ENCODE data around the gene BST2. TPM values are rescaled to one million over a fixed set of nuclear protein-coding genes. Genes with fewer than 3 reads are reported as not detected.

Gene BST2
- total RNA-seq, 4 donors from 2014 or later, result 84.6 to 267 (median 195) TPM

GRCh38 chr19:17448131-17448967 is 42.9 kb upstream of the BST2 start, which contains the start of gene TMEM221:
Gene TMEM221 (minus strand): TSS chr19:17448668. CDS start chr19:17448462, 206 bp downstream.
- Histone ChIP-seq H3K27ac (peak within 1 kb of the TSS; percentile 20 to 25), H3K4me3 (peak within 1 kb of the TSS; percentile 34 to 59), H3K4me1 (peaks cover 0 to 7% of the 10 kb centered on the region in 2 donors), H3K9me3 (no peaks in the 10 kb centered on the region), H3K27me3 (peaks cover 0 to under 1% of the 10 kb centered on the region in 2 donors), H3K36me3 (no peaks in the 10 kb centered on the region)
- intact Hi-C loops (cut with DNase I; ENCODE audit: low total_unique reads), result no loop called here
- TF ChIP-seq POLR2A (IDR thresholded peaks at IDR 0.05), result no peak
- TF ChIP-seq, protein P1, sequence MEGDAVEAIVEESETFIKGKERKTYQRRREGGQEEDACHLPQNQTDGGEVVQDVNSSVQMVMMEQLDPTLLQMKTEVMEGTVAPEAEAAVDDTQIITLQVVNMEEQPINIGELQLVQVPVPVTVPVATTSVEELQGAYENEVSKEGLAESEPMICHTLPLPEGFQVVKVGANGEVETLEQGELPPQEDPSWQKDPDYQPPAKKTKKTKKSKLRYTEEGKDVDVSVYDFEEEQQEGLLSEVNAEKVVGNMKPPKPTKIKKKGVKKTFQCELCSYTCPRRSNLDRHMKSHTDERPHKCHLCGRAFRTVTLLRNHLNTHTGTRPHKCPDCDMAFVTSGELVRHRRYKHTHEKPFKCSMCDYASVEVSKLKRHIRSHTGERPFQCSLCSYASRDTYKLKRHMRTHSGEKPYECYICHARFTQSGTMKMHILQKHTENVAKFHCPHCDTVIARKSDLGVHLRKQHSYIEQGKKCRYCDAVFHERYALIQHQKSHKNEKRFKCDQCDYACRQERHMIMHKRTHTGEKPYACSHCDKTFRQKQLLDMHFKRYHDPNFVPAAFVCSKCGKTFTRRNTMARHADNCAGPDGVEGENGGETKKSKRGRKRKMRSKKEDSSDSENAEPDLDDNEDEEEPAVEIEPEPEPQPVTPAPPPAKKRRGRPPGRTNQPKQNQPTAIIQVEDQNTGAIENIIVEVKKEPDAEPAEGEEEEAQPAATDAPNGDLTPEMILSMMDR (IDR thresholded peaks at IDR 0.05), result peak; percentile 23 to 70 (median 38)
- DNase-seq, result peak; percentile 49 to 76

DNA sequence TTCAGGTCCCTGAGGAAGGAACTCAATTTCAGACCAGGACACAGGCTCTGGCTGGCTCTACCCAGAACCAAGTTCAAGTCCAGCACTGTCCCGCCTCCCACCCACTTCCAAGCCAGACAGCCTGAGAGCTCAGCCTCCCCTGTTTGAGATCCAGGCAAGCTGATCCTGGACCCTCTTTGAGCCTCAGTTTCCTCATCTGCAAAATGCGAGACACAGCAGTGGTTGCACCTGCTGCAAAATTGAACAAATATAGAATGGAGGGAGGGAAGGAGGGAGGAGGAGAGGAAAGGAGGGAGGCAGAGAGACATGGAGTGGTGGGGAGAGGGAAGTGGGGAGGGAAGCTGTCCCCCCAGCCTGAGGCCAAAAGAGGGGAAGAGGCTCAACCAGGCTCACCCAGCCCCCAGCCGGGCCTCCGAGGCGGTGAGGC is 42.3 kb upstream of the BST2 start:
- Histone ChIP-seq H3K36me3 (no peaks in the 10 kb centered on the region), H3K4me1 (peaks cover 0 to 7% of the 10 kb centered on the region in 2 donors), H3K27me3 (no peaks in the 10 kb centered on the region), H3K4me3 (peak overlapping the region in 1 of 2 donors; percentile 59), H3K27ac (no peak overlapping the region), H3K9me3 (no peaks in the 10 kb centered on the region)
- TF ChIP-seq, protein P1 (IDR thresholded peaks at IDR 0.05), result no peak
- TF ChIP-seq POLR2A (IDR thresholded peaks at IDR 0.05), result no peak
- no peak for DNase-seq
- intact Hi-C loops (cut with DNase I; ENCODE audit: low total_unique reads), result no loop called here

DNA sequence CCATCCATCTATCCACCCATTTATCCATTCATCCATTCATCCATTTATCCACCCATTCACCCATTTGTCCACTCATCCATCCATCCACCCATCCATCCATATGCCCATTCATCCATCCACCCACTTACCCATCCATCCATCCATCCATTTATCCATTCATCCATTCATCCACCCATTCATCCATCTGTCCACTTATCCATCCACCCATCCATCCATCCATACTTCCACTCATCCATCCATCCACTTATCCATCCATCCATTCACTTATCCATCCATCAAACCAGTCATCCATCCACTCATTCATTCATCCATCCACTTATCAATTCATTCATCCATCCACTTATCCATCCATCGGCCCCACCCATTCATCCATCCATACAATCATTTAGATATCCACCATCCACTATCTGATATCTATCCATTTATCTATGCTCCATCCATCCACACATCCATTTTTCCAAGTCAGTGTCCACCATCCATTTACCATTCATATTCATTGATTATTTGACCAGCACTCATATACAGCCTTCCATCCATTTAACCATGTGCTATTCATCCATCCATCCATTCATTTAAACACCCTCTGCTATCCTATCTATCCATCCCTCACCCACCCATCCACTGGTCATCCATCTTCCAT is 40.2 kb upstream of the BST2 start:
- DNase-seq, result no peak
- no peaks in the 10 kb centered on the region for H3K36me3 ChIP-seq
- TF ChIP-seq, protein P1 (IDR thresholded peaks at IDR 0.05), result no peak
- no peak for TF ChIP-seq POLR2A (IDR thresholded peaks at IDR 0.05)
- no peaks in the 10 kb centered on the region for H3K9me3 ChIP-seq
- H3K4me3 ChIP-seq, result no peak overlapping the region
- peaks cover 0 to 7% of the 10 kb centered on the region in 2 donors for H3K4me1 ChIP-seq
- no peaks in the 10 kb centered on the region for H3K27me3 ChIP-seq
- H3K27ac ChIP-seq, result no peak overlapping the region
- intact Hi-C loops (cut with DNase I; ENCODE audit: low total_unique reads), result no loop called here

- no peak for DNase-seq
- Histone ChIP-seq H3K36me3 (no peaks in the 10 kb centered on the region), H3K27me3 (no peaks in the 10 kb centered on the region), H3K4me3 (no peak overlapping the region), H3K4me1 (no peaks in the 10 kb centered on the region), H3K27ac (peak overlapping the region in 1 of 2 donors; percentile 24), H3K9me3 (no peaks in the 10 kb centered on the region)
- TF ChIP-seq POLR2A (IDR thresholded peaks at IDR 0.05), result no peak
- TF ChIP-seq, protein P1 (IDR thresholded peaks at IDR 0.05), result peak in 3 of 4 experiments; percentile 19 to 41 (median 31)
- intact Hi-C loops (cut with DNase I; ENCODE audit: low total_unique reads), result no loop called here
Observed at GRCh38 chr19:17441241-17442021, 36.0 kb upstream of the BST2 start.
